HG02840 (cell line): Measurements from ENCODE around the gene TBC1D5.

Source experiments
- ATAC-seq: cut with Tn5 transposase; IDR thresholded peaks from one replicate; pipeline ENCODE4 v1.9.1; 2021; ENCODE audit warnings: mild to moderate bottlenecking, moderate library complexity, moderate number of reproducible peaks; ENCODE audit not compliant: unreplicated experiment, low FRiP score

TBC1D5 gene

DNA sequence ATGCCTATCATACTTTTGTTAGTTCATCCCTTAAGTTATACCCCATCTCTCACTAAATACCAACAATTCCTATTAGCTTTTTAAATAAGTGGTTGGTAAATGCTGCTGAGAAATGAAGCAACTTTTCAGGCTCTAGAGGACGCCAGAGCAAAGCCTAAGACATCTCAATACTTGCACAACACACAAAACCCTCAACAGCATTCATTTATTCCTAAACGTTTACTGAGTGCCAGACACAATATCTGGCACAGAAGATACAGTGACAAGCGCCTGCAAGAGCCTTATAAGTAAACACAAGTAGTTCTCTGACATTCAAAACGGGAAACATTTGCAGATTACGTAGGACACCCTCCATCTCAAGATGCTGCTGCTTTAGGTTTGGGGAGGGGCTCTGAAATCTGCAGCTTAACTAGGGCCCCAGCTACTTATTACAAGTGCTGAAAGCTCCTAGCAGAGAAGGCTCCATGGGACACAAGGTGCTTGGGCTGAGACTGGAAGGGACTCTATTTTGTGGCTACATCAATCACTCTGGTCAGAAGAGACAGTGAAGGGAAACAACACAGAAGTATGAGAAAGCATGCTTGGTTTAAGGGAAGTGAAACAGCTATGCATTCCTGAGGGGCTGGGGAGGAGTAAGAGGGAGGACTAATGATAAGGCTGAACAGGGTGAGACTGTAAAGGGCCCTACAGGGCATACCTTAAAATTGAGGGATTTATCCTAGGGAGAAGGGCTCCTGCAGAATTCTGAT, 546.4 kb downstream of the TBC1D5 start:
- ATAC-seq = peak; percentile 56

DNA sequence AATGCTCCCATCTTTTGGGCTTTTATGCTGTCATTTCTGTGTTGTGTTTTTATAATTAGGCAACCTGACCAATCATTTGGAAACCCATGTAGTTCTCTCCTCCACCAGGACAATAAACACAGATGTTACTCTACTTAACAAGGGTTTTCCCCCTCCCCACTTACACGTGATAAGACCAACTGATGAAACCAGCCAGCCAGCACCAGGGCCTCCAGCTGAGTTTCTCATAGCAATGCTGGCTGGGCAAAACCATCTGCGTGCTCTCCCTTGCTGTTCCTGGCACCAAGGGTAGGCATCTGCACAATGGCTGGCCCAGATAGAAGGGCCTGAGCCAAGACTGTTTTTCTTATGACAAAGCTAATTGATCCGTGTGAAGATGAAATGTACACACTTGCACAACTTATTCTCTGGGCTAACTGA, 547.2 kb downstream of the TBC1D5 start:
- ATAC-seq = peak; percentile 86

DNA sequence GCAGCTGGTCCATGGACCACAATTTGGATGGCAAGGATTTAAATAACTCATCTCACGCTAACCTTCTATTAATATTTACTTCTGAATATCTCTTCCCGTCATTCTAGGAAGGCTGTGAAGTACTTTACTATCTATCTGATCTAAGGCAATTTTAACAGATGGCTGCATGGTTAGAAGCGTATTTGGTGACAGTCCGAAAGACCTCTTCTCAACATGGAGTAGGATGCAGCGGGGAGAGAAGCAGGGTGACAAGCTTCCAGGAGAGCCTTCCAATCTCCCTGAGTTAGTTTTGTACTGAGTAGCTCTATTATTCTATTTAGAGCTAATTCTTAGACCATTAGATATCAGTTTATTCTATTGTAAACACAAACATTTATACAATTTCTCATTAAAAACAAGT, 548.3 kb downstream of the TBC1D5 start:
- ATAC-seq = no peak

DNA sequence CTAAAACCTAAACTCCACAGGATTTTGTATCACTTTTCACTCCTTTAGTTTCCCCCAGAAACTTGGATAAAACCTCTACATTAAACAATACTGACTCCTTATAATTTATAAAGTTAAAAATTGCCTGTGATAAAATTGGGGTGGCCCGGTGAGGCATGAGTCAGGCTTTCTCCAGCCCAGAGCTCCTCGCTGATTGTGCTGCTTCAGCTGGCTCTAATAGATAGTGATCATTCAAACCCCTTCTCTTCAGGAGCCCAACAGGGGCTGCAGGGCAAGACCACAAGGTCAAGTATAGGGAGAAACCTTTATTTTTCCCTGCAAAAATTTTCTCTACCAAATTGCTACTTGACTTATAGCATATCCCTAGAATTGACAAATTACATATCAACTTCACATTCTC, 549.4 kb downstream of the TBC1D5 start:
- ATAC-seq = no peak

DNA sequence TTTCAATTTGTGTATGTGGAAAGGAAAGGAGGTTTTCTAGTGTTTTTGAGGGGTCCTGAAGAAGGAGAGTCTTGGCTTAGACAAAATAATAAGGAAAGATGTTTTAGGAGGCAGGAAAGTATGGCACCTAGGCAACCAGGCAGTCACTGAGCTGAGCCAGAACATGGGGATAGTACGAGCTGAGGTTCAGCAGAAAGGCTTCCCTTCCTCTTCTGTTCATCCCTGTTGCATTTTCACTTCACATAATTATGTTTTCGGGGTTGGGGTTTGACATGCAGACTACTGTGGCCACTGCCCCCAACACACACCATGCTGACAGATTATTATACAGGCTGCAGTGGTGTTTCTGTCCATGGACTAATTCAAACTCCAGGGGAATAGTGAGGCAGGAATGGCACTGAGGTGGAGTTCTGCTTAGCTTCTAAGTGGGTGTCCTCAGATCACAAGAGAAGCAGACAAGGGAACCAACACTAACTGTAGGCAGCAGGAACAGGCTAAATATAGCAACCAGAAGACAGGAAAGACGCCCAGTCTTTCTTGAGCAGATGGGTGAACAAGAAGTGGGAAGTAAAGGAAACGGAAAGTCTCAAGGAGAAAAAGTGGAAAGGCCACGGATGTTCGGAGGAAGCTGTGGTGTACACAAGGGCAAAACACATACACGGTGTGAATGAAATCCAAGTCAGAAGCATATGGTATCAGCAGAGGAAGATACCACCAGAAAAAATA, 551.9 kb downstream of the TBC1D5 start:
- ATAC-seq = no peak

DNA sequence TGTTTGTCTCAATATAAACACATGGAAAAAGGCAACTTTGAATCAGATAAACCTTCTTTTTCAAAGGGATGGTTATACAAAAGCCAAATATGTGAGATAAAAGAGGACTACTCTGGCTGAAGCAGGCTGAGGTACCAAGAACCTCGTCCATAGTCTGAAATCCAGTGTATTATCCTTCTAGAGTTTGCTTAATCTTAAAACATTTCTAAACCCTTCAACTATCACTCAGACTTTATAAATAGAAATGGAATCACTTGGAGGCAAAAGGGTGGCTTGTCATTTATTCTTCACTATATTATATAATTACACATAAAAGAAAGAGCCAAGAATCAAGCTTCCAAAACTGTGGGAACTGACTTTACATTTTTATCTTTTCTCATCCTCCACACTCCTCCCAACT, 554.1 kb downstream of the TBC1D5 start:
- ATAC-seq = no peak

DNA sequence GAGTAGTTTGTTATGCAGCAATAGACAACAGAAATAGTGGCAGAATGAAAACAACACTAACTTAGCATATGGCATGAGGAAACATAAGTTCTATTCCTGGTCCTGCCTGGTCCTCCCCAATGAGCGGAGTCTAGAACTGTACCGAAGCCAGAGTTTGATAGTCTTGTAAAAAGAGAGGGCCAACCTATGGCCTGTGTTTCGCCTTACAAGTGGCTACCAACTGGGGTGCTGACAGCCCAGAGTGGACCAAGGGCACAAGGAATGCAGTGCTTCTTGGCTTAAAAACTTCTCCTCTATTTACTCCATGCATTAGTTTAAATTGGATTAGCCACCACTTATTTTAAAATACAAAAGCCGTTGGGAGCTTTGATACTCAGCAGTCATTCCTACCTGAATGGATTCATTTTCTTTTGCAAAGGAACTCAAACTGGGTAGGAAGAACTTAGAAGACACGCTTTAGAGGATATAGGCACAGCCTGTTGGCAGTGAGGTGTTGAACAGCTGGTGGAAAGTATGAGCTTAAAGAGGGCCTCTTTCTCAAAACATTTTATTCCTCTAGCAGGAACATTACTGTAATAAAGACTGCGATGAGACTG, 554.7 kb downstream of the TBC1D5 start:
- ATAC-seq = no peak

DNA sequence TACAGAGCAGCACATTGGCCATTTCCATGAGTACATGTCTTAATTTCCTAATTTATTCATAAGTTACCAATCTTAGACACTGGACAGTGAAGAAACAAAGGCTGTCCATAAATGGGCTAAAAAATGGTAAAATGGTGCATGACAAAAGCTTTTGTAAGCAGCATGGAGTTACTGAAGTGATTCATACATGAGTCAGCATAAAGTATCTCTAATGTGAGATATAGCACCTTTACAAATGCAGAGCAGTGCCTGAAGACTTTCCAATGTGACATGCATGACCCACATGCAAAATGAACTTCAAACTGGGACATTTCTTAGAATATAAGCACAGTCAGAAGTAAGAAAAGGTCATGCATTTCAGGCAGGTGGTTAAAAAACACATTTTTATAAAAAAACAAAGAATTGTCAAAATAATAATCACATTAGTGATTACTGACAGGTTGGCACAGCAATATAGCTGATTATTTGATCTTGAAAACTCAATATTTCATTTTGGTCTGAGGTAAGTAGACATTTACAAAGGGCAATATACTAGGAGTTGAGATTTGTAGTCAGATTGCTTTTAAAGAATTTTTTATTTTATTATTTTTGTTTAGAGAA, 558.4 kb downstream of the TBC1D5 start:
- no peak for ATAC-seq

DNA sequence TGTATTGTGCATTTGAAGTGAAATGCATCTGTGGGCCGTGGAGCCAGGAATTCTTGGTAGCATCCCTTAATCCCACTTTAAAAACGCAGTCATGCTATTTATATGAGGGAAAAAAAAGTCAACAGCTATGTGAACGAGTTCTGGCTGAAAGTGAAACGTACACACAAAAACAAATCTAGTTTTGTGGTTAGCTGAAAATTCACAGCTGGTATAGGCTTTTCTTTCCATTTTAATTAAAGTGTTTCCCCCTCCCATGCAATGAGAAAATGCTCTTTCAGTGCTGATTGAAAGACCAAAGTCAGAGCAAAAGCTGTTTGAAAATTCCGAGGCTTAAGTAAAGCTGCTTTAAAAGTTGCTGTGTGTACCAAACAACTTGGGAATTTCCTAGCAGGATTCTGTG, 560.3 kb downstream of the TBC1D5 start:
- ATAC-seq = no peak

DNA sequence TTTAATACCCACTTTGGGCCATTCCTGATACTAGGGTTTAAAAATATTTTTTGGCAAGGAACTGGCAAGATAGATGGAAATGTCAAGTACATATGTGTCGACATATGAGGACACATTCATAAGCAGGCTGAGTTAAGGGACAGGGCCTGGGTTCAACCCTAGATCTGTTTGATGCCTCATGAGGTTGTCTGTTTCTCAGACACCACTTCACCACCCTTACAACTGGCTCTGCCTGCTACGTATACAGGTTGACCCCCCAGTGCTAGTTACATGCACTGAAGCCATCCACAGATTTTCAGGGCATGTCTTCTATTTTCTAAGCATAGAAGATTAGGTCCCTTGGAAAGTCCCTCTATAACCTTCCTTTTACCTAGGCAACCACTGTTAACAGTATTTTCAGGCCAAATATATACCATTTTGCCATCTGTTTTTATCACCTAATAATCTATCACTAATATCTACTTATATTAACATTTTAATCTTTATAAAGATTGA, 561.0 kb downstream of the TBC1D5 start:
- no peak for ATAC-seq

DNA sequence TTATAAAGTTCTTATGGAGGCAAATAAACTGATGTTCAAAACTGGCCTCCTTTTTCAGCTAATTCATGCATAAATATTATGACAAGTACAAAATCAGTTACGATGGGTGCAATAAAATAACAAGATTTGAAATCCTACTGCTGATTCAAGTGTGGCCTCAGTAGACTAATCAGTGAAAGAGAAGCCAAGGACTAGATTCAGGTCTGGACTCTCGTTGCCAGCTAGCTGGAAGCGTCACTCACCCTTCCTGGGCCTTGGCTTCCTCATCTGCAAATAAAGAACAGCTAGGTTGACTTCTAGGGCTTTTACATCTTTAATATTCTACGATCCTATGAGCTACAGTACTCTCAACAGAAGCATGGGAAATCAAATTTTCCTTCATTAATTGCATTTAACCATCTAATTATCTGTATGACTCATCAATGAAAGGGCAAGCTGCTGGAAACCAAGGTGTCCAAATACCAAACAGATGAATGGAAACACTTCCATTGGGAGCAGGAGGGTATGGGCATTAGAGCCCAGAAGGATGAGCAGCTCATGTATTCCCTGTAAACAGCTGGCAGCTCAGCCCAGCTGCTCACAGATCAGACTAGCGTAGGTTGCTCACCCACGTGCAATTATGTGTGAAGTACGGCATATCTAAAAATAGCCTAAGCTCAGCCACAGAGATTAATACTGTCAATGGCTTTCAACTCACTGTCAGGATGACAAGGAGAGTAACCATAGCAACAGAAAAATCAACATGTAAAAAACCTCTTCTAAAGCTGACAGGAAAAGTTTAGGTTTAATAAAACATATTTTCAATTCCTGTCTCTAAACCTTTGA, 562.8 kb downstream of the TBC1D5 start:
- ATAC-seq = no peak

DNA sequence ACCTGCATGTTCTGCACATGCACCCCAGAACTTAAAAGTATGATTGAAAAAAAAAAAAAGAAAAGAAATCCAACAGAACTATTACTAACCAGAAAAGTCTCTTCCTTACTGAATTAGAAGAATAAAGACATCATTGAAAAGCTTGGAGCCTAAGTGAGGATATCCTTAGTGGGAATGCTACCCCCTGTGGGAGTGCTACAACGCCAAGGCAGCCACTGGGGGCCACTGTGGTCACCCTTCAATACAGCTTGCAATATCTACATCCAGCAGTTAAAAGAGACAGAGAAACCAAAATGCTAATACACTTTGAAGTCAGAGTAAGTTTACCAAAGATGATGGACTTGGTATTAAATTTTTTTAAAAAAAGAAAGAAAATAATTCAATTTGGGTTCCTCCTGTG, 565.7 kb downstream of the TBC1D5 start:
- ATAC-seq = no peak

DNA sequence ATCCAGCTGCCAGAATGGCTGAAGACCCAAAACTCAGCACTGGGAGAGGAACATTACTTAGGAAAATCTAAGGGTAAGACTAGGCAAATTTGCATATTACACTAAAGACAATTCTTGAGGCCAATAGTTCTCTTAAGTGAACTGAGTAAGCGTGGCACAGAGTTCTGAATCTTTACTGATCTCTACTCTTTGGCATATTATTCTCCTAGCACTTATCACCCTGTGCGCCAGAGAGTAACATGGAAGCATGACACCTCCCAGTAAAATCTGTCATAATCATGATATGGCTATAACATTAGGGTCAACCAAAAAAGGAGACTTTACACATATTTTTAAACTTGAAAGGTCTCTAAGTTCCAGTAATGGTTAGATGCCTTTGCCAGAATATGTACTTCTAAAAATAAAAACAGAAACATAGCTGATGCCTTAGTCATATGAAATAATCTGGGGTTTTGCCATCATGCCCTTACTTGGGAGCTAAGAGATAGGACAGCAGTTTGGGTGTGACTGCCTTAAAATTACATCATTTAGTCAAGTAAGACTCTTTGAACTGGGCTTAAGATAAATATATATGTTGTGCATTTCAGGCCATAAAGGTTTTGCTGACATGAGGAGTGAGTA, 567.1 kb downstream of the TBC1D5 start:
- no peak for ATAC-seq

DNA sequence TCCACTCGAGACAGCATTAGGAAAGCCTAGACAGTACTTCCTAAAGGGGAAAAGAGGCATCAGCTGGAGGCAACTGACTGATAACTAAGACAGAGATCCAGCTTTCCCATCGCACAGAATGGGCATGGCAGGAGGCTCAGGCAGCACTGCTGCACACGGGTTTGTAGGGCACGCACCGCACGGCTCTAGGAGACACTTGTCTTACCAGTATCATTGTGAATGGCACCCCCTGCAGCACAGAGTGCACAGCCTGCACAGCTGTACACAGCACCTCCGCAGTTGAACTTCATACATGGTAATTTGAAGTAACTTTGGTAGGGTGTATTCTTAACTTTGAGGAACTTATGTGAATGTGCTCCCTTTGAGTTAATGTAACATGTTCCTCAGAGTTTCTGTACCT, 576.1 kb downstream of the TBC1D5 start:
- no peak for ATAC-seq

DNA sequence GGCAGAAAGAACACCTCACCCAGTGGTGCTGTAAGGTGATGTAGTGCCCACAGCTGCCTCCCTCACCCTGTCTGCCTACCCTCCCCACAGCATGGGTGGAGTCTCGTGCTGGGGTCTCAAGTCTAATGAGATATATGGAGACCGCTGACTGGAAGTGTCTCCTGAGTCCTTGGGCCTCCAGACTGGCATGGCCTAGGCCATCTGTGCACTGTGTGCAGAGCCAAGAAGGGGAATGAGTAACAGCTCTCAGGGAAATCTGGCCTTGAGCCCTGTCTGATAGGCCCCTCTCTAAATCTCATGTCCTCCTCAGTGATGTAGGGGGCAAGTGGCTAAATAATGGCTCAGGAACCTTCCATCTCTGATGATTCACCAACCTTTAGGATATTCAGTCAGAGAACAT, 580.3 kb downstream of the TBC1D5 start:
- ATAC-seq = no peak

DNA sequence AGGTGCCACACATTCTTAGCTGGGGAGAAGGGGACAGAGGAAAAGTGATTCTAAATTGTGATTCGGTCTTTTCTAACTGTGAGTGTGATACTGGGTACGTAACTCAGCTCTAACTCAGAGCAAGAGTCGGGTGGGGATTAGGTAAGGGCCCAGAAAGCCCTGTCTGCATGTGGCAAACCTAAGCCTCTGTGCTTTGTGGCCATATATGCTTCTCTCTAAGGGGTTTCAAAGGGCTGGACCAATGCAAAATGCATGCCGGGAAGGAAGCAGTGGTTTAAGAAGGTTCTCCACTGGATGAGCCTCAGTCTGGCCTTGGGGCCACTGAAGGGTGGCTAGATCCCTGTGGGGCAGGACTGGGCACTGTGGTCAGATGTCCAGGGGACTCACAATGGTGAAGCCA, 581.8 kb downstream of the TBC1D5 start:
- ATAC-seq = no peak

DNA sequence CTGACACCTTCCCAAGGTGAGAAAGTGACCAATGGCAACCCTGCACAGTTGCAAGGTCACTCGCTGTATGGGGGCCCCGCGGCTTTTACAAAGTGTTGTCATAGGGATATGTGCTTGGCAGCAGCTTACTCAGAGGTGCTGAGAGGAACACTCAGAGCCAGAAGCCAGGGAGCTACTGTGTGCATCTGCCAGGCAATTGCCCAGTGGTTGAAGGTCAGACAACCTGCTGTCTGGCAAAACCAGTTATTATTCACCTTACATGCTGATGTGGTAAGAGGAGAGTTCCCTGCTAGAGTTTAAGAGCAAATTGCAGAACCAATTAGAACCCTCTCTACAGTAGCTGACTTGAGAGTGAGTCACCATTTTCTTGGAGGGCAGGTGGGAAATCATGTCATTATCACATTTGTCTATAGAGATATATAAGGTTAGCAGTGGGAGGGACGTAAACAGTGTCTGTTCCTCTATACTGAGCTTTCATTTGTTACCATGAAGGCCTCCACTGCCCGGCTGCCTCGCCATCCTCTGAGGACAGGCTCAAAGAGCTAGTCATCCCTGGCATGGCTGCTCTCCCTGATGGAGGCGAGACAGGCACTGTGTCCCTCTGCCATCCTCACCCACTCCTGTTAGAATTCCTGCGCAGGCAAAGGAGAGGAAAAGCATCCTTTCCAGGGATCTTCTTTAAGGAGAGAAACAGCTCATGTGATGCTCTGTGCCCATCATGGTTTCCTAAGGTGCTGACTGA, 583.3 kb downstream of the TBC1D5 start:
- no peak for ATAC-seq

DNA sequence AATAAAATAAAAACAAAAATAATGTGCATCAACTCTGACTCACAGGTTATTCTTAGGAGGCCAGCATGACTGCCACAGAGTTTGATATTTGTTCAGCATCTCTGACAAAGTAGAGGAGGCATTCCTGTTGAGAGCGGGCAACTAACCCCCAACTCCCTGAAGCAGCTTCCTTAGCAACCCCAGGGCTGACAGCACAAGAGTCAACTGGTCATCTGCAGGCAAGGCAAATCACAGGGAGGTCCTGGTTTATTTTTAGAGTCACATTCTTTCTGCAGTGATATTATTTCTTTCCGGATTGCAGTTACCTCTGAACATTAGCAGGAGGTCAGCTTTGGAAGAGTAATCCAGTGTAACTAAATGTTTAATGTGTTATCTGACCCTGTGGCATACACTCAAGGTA, 584.7 kb downstream of the TBC1D5 start:
- no peak for ATAC-seq

DNA sequence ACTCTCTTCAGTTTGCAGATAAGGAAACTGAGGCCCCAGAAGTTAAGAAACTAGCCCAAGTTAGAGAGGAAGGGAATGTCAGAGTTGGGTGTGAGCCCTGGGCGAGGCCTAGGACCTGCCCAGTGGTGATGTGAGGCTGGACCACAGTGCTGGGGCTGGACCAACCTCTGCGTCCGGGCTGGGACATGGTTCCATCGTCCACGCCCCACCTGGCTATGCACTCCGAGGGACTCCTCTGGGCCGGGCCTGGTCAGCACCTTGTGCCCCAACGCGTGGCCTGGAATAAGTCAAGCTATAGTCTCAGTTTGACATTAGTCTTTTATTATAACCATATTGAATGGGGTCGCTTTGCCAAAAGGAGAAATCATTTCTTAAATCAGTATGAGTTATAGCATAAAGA, 585.6 kb downstream of the TBC1D5 start:
- ATAC-seq = no peak
